Stimulated activated CD4-positive, alpha-beta T cell treated with anti-CD3 and anti-CD28 coated beads, TNF-alpha, amount 100 ng/mL, for 48 hours (primary cell): ENCODE results near the gene ORM2.

ENCODE experiments used
- DNase-seq, 3 donors: peaks; one replicate each; pipeline ENCODE4 v3.0.0-alpha.2; 2020; ENCODE audit warnings: low read depth in 3 of 3

The ORM2 gene

DNA sequence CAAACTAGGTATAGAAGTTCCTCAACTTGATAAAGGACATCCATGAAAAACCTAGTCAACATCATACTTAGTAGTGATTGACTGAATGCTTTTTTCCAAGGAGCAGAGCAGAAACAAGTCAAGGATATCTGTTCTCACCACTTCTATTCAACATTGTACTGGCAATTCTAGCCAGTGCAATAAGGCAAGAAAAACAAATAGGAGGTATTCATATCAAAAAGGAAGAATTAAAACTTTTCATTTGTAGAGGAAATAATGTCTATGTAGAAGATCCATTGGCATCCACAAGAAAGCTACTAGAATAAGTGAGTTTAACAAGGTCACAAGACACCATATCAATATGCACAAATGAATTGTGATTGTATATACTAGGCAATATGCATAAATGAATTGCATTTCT, 35.0 kb upstream of the ORM2 start:
- no peak for DNase-seq

DNA sequence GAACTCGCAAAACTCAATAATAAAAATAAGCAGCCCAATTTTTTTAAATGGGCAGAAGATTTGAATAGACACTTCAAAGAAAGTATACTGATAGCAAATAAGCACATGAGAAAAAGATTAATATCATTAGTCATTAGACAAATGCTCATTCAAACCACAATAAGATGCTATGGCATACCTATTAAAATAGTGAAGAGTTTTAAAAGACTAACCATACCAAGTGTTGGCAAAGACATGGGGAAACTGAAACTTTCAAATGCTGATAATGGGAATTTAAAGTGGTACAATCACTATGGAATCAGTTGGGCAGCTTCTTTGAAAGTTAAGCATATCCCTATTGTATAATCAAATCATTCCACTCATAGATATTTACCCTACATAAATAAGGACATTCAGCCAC, 33.3 kb upstream of the ORM2 start:
- no peak for DNase-seq

GRCh38 chr9:114299286-114300152, 30.1 kb upstream of the ORM2 start:
- no peak for DNase-seq

DNA sequence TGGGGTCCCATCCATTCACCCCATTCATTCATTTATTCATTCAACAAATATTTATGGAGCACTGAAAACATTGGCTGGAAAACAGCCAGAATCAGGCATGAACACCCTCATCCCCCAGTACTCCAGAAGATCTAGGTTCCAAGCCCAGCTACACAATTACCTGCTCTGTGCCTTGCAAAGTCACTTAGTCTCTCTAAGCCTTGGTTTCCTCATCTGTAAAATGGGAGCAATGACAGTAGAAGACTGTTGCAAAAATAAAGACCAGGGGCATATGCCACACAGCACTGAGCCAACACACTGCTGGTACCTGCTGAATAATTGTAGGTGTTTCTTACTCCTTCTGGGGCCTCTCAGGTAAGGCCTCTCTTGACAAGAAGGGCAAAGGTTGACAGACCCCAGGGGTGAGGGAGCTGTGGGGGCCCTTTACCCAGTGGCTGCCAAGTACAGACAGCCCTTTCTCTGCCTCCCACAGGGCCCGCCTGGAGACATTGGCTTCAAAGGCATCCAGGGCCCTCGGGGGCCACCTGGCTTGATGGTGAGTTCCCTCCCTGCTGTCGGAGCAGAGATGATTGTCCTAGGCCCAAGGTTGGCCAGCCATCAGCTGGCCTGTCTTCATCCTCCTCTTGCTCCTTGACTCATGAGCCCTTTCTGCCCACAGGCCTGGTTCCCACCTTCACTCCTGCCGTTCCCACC, 29.4 kb upstream of the ORM2 start:
- no peak for DNase-seq

DNA sequence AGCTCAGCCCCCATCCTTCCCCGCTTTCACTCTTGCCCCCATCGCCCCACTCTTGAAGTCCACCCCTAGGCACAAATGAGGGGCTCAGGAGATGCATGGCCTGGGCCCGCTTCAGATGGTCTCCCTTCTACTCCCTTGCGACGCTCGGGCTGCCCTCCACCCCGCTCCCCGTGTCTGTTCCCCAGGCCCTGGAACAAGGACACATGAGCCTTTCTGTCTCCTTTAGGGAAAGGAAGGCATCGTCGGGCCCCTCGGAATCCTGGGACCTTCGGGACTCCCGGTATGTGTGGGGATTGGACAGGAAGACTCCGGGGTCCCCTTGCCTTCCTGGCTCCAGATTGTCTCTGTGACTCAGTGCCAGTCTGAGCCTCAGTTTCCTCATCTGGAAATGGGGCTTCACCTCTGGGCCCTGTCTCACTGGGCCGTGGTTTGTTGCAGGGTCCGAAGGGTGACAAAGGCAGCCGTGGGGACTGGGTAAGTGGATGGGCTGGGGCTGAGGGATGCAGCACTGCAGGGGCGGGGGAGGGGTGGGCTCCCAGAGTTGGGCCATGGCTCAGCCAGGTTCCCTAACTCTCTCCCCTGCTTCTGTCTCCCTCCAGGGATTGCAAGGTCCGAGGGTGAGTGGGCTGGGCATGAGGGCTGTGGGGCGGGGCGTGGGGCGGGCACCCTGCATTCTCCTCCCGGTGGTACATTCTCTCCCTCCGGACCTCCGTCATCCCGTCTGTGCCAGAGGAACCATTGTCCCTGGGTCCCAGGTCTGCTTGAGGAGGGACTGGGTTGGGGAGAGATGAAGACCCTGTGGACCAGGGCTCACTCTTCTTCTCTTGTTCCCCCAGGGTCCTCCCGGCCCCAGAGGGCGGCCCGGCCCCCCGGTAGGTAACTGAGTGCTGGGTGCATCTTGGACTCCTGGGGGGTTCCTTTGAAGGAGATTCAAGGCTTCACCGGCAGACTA, 28.5 kb upstream of the ORM2 start:
- DNase-seq = no peak

- no peak for DNase-seq
Observed at GRCh38 chr9:114301798-114302565, 27.7 kb upstream of the ORM2 start.

GRCh38 chr9:114302727-114303126, 26.9 kb upstream of the ORM2 start:
- DNase-seq = no peak

GRCh38 chr9:114303571-114303970, 26.1 kb upstream of the ORM2 start:
- DNase-seq = no peak

DNA sequence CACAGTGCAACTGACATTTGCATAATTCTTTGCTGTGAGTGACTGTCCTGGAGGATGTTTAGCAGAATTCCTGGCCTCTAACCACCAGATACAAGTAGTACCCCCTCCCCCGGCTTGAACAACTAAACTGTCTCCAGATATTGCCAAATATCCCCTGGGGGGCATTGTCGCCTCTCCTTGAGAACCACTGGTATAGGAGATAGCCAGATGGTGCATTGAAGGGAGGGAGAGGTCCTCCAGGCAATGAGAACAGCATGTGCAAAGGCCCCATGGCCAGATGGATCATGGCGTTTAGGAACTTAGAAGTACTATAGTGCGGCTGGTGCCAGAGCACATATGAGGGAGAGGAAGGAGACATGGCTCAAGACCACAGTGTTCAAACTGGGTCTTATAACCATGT, 25.7 kb upstream of the ORM2 start:
- no peak for DNase-seq

DNA sequence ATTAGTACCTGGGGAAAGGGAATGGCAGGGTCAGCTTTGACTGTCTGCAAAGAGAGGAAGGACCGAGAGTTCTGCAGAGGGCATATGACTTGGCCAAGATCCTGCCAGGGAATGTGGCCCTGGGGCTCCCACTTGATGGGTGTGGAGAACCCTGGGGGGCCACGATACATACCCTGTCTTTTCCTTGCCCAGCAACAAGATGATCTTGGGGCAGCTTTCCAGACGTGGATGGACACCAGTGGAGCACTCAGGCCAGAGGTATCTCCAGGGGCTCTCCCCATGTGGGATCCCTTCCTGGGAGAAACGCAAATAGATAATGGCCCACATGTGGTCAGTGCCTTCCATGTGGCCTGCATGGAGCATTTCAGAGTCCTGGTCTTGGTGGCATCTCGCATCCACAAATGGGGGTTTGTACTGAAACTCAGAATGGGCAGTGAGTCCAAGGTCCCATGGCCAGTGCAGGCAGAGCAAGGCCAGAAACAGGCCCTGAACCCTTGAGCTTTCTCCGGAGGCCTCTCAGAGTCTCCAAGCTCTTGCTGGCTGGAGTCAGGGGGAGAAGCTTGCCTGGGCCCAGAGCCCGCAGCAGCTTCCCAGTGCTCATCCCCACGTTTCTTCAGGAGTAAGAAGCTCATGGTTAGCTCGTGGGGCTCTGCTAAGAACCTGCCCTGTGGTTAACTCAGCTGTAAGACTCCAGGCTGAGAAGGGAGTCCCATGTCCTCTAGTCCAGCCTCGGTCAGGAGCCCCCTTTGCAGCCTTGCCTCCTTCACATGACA, 25.1 kb upstream of the ORM2 start:
- no peak for DNase-seq

- no peak for DNase-seq
Observed at GRCh38 chr9:114307899-114308267, 21.8 kb upstream of the ORM2 start.

DNA sequence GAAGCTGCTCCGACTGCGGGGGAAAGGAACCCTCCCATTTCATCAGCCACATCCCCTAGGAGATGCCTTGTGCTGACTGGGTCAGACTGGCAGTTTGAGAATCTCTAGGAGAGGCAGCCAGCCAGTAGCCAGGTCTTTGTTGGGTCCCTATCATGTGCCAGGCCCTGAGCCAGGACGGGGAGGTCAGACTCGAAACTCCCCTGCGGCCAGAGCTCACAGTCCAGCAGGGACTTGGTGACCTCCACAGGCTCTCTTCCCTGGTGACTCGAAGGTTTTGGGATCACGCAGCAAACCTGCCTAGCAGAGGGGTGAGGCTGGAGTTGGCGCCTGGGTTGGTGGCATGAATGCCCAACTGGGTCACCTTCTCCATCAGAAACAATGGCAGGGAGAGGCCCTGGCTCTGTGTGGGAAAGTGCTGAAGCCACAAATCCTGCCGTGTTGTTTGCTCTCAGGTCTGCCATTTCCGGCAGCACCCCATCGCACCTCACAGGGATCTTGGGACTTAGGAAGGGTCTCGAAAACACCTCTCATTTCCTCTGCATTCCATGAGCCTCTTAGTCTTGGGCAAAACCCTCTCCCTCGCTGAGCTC, 21.2 kb upstream of the ORM2 start:
- no peak for DNase-seq

GRCh38 chr9:114309096-114309495, 20.6 kb upstream of the ORM2 start:
- no peak for DNase-seq

DNA sequence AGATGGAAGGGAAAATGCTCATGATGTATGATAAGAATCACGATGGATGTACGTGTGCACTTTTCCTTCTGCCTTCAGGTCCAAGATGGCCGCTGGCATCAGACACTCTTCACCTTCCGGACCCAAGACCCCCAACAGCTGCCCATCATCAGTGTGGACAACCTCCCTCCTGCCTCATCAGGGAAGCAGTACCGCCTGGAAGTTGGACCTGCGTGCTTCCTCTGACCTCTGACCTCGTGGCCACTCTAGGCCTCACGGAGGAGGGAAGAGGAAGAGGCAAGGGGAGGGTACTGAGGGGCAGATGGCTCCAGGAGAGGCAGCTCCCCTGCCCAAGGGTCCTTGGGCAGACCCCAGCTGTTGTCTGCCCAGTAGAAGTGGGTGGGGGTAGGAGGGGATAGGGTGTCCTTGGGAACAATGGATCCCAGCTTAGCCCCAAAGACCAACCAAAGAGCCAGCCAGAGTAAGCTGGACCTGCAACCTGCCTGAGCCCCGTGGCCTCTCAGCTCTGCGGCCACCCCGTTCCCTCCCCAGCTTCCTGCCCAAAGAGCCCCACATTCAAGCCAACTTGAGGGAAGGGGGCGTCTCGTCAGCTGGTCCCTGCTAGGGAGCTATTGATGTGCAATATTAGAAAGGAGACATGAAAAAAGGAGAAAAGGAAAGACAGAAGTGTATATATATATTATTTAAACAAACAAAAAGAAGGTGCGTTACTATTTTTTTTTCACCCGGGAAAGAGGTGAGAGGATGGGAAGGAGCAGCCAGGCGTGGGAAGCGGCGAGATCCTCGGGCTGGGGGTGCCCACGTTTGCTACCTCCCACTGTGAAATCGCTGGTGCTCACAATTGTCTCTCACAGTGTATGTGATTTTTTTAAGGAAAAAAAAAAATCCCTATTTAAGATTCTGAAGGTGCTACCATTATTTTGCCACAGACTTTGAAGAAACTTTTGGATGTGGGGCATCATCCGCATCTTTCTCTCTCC, 18.9 kb upstream of the ORM2 start:
- no peak for DNase-seq

GRCh38 chr9:114311571-114312512, 17.8 kb upstream of the ORM2 start:
- DNase-seq = no peak

- no peak for DNase-seq
Observed at GRCh38 chr9:114312513-114312875, 17.2 kb upstream of the ORM2 start.

DNA sequence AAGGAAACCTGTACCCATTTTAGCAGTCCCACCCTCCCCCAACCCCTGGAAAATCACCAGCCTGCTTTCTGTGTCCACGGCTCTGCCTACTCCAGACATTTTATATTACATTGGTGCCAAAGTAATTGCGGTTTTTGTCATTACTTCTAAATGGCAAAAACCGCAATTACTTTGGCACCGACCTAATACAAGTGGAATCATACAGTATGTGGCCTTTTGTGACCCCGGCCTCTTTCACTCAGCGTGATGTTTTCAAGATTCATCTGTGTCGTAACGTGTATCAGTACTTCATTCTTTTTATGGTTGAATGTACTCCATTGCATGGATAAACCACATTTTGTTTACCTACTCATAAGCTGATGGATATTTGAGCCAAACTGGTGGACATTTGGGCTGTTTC, 16.5 kb upstream of the ORM2 start:
- DNase-seq = no peak

GRCh38 chr9:114314256-114314867, 15.3 kb upstream of the ORM2 start:
- DNase-seq = no peak
